ENCODE measurements around the gene ABL2.

The ABL2 gene

DNA sequence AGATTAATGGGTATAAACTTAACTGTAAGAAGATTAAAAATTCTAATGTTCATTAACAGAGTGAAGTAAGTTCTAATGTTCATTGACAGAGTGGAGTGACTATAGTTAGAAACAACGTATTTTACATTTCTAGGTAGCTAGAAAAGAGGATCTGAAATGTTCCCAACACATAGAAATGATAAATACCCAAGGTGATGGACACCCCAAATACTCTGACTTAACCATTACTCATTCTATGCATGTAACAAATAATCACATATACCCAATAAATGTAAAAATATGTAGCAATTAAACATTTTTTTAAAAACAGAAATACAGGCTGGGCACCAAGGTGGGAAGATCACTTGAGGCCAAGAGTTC is 62.1 kb downstream of the ABL2 start:
- TF ChIP-seq POLR2AphosphoS5 (IDR thresholded peaks at IDR 0.05; ENCODE audit: low read depth, low read length) (no peak), POLR2A (IDR thresholded peaks at IDR 0.05; ENCODE audit: low read depth, low read length) (no peak), TAF1 (IDR thresholded peaks at IDR 0.05; ENCODE audit: borderline replicate concordance, low read depth, low read length) (no peak)
- DNase-seq (ENCODE audit: insufficient read length) (no peak), FAIRE-seq (no peak)

GRCh38 chr1:179166663-179167417 is 62.6 kb downstream of the ABL2 start:
- DNase-seq (ENCODE audit: insufficient read length) (no peak), FAIRE-seq (no peak)
- no peak for TF ChIP-seq POLR2AphosphoS5 (IDR thresholded peaks at IDR 0.05; ENCODE audit: low read depth, low read length)
- no peak for TF ChIP-seq TAF1 (IDR thresholded peaks at IDR 0.05; ENCODE audit: borderline replicate concordance, low read depth, low read length)
- TF ChIP-seq POLR2A (IDR thresholded peaks at IDR 0.05; ENCODE audit: low read depth, low read length), result no peak

DNA sequence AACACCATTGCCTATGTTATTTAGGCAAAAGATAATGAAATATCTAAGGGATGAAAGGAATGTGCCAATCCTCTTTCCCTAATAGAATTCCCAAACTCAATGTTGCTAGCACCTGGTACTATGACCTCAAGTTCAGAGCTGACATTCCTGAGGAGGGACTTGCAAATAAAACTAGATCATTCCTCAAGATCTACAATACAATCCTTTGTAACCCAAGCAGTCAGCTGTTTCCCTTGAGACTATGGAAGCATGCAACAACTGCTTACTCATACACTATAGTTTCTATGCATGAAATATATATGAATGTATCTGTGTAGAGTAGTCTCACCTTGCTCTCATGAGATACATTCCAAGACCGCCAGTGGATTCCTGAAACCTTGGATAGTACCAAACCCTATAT is 65.0 kb downstream of the ABL2 start:
- no peak for DNase-seq (ENCODE audit: insufficient read length)
- TF ChIP-seq TAF1 (IDR thresholded peaks at IDR 0.05; ENCODE audit: borderline replicate concordance, low read depth, low read length) (no peak), POLR2A (IDR thresholded peaks at IDR 0.05; ENCODE audit: low read depth, low read length) (no peak), POLR2AphosphoS5 (IDR thresholded peaks at IDR 0.05; ENCODE audit: low read depth, low read length) (no peak)
- FAIRE-seq, result no peak

GRCh38 chr1:179156708-179157107 is 72.8 kb downstream of the ABL2 start:
- TF ChIP-seq POLR2A (IDR thresholded peaks at IDR 0.05; ENCODE audit: low read depth, low read length), result no peak
- no peak for TF ChIP-seq POLR2AphosphoS5 (IDR thresholded peaks at IDR 0.05; ENCODE audit: low read depth, low read length)
- no peak for TF ChIP-seq TAF1 (IDR thresholded peaks at IDR 0.05; ENCODE audit: borderline replicate concordance, low read depth, low read length)
- DNase-seq (ENCODE audit: insufficient read length) (no peak), FAIRE-seq (no peak)

- TF ChIP-seq TAF1 (IDR thresholded peaks at IDR 0.05; ENCODE audit: borderline replicate concordance, low read depth, low read length) (no peak), POLR2AphosphoS5 (IDR thresholded peaks at IDR 0.05; ENCODE audit: low read depth, low read length) (no peak)
- no peak for DNase-seq (ENCODE audit: insufficient read length)
- no peak for FAIRE-seq
These were observed 73.5 kb downstream of the ABL2 start for GRCh38 chr1:179156026-179156425.

- no peak for DNase-seq (ENCODE audit: insufficient read length)
- FAIRE-seq, result no peak
- TF ChIP-seq TAF1 (IDR thresholded peaks at IDR 0.05; ENCODE audit: borderline replicate concordance, low read depth, low read length), result no peak
- no peak for TF ChIP-seq POLR2A (IDR thresholded peaks at IDR 0.05; ENCODE audit: low read depth, low read length)
- TF ChIP-seq POLR2AphosphoS5 (IDR thresholded peaks at IDR 0.05; ENCODE audit: low read depth, low read length), result no peak
These were observed 73.9 kb downstream of the ABL2 start for GRCh38 chr1:179155615-179156014.

GRCh38 chr1:179154437-179154836 is 75.0 kb downstream of the ABL2 start:
- TF ChIP-seq TAF1 (IDR thresholded peaks at IDR 0.05; ENCODE audit: borderline replicate concordance, low read depth, low read length) (no peak), POLR2AphosphoS5 (IDR thresholded peaks at IDR 0.05; ENCODE audit: low read depth, low read length) (no peak)
- FAIRE-seq (no peak), DNase-seq (ENCODE audit: insufficient read length) (no peak)

DNA sequence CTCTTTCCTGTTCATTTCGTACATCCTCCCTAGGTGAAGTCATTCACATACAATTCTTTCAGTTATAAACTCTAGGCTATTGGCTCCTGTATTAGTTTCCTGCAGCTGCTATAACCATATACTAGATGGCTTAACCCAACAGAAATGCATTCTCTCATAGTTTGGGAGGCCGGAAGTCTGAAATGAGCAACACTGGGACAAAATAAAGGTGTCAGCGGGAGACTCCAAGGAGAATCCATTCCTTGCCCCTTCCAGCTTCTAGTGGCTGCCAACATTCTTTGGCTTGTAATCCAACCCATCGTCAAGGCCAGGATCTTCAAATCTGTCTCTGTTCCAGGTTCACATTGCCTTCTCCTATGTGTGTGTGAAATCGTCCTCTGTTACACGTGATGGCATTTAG is 76.3 kb downstream of the ABL2 start:
- FAIRE-seq, result no peak
- DNase-seq (ENCODE audit: insufficient read length), result no peak
- no peak for TF ChIP-seq POLR2A (IDR thresholded peaks at IDR 0.05; ENCODE audit: low read depth, low read length)
- TF ChIP-seq TAF1 (IDR thresholded peaks at IDR 0.05; ENCODE audit: borderline replicate concordance, low read depth, low read length), result no peak
- no peak for TF ChIP-seq POLR2AphosphoS5 (IDR thresholded peaks at IDR 0.05; ENCODE audit: low read depth, low read length)

GRCh38 chr1:179151908-179152682 is 77.4 kb downstream of the ABL2 start:
- FAIRE-seq (peak; percentile 9), DNase-seq (ENCODE audit: insufficient read length) (no peak)
- no peak for TF ChIP-seq POLR2A (IDR thresholded peaks at IDR 0.05; ENCODE audit: low read depth, low read length)
- TF ChIP-seq POLR2AphosphoS5 (IDR thresholded peaks at IDR 0.05; ENCODE audit: low read depth, low read length), result no peak
- TF ChIP-seq TAF1 (IDR thresholded peaks at IDR 0.05; ENCODE audit: borderline replicate concordance, low read depth, low read length), result no peak

DNA sequence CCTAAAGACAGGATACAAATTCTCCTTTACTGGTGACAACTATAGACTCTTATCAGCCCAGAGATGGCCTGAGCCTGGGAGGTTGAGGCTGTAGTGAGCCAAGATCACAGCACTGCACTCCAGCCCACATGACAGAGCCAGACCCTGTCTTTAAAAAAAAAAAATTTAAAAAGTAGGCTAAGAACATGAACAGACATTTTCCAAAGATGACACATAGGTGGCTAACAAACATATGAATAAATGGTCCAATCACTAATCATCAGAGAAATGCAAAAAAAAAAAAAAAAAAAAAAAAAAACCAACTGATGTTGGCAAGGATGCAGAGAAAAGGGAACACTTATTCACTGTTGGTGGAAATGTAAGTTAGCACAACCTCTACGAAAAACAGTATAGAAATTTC is 82.6 kb downstream of the ABL2 start:
- no peak for DNase-seq (ENCODE audit: insufficient read length)
- no peak for FAIRE-seq
- no peak for TF ChIP-seq POLR2A (IDR thresholded peaks at IDR 0.05; ENCODE audit: low read depth, low read length)
- TF ChIP-seq POLR2AphosphoS5 (IDR thresholded peaks at IDR 0.05; ENCODE audit: low read depth, low read length), result no peak
- no peak for TF ChIP-seq TAF1 (IDR thresholded peaks at IDR 0.05; ENCODE audit: borderline replicate concordance, low read depth, low read length)

DNA sequence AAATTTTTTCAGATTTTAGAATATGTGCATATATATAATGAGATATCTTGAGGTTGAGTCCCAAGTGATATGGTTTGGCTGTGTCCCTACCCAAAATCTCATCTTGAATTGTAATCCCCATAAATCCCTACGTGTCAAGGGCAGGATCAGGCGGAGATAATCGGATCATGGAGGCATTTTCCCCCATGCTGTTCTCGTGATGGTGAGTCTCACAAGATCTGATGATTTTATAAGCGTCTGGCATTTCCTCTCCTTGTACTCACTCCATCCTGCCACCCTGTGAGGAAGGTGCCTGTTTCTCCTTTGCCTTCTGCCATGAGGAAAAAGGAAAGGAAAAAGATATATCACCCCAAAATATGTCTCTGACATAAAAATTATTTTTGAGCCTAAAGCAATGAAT is 83.0 kb downstream of the ABL2 start:
- FAIRE-seq (no peak), DNase-seq (ENCODE audit: insufficient read length) (no peak)
- TF ChIP-seq POLR2A (IDR thresholded peaks at IDR 0.05; ENCODE audit: low read depth, low read length) (no peak), TAF1 (IDR thresholded peaks at IDR 0.05; ENCODE audit: borderline replicate concordance, low read depth, low read length) (no peak), POLR2AphosphoS5 (IDR thresholded peaks at IDR 0.05; ENCODE audit: low read depth, low read length) (no peak)

GRCh38 chr1:179145521-179145920 is 84.0 kb downstream of the ABL2 start:
- DNase-seq (ENCODE audit: insufficient read length) (no peak), FAIRE-seq (no peak)
- TF ChIP-seq POLR2AphosphoS5 (IDR thresholded peaks at IDR 0.05; ENCODE audit: low read depth, low read length), result no peak
- TF ChIP-seq TAF1 (IDR thresholded peaks at IDR 0.05; ENCODE audit: borderline replicate concordance, low read depth, low read length), result no peak
- no peak for TF ChIP-seq POLR2A (IDR thresholded peaks at IDR 0.05; ENCODE audit: low read depth, low read length)
